Adrenal gland (tissue), 12 donors: ENCODE data around the gene NCKIPSD. TPM values are rescaled to one million over a fixed set of nuclear protein-coding genes. Genes with fewer than 3 reads are reported as not detected.

Source experiments
- DNase-seq, 7 donors: peaks; one replicate each; pipeline ENCODE4 v3.0.0-alpha.2; 2019 to 2020
- H3K27ac ChIP-seq, 5 donors: fragments of 200-600 bp; sonication (generic) in 4 of 5; 1 replicate in 3 of 5; 2 replicates in 2 of 5; pipeline versions ENCODE4 v1.5.1 to v1.8.0; 2016 to 2020; ENCODE audit warnings: mild to moderate bottlenecking in 1 of 5
- H3K27me3 ChIP-seq: fragments of 200-600 bp; 2 replicates; pipeline ENCODE4 v1.8.0; 2021
- H3K36me3 ChIP-seq, 2 donors: fragments of 200-600 bp; replicated peaks in 1 of 2; 1 replicate in 1 of 2; 2 replicates in 1 of 2; pipeline versions ENCODE4 v1.5.1 to v1.8.0; 2018 to 2022
- H3K4me1 ChIP-seq, 2 donors: fragments of 200-600 bp; replicated peaks in 1 of 2; 1 replicate in 1 of 2; 2 replicates in 1 of 2; pipeline versions ENCODE4 v1.5.1 to v1.8.0; 2018 to 2021
- H3K4me3 ChIP-seq, 4 donors: fragments of 200-600 bp; sonication (generic) in 3 of 4; one replicate each; pipeline ENCODE4 v1.5.1; 2016 to 2018
- H3K9me3 ChIP-seq, 3 donors: fragments of 200-600 bp; sonication (generic) in 1 of 3; replicated peaks in 1 of 3; 1 replicate in 2 of 3; 2 replicates in 1 of 3; pipeline versions ENCODE4 v1.5.1 to v1.8.0; 2016 to 2021
- POLR2A ChIP-seq, 2 donors: fragments of 450-650 bp; IDR thresholded peaks; one replicate each; pipeline ENCODE4 v1.6.1; 2017; ENCODE audit warnings: antibody characterized with exemption in 2 of 2, mild to moderate bottlenecking in 2 of 2, moderate library complexity in 1 of 2
- WGBS, 4 donors: extraction: QIAGEN DNeasy Blood & Tissue Kit in 2 of 4; methylation state at CpG; one replicate each; pipeline versions ENCODE4 v1.1.5 to v1.1.7; 2013 to 2017; 5-methylcytosine and 5-hydroxymethylcytosine counted together
- intact Hi-C, 2 donors: fragments of 100-400 bp; cut with DNase I; formaldehyde crosslinking; loops; one replicate each; pipeline versions ENCODE4 v1.14.1 to v1.15.0; 2022 to 2023
- polyA plus RNA-seq, 3 donors: library from polyadenylated mRNA; stranded (reverse); fragments of 200-250 nt in 2 of 3; fragments of 350-450 nt in 1 of 3; fragmentation: Illumina TruSeq in 1 of 3; extraction: RNeasy Lipid Tissue Mini Kit (QIAGEN cat#74804) in 1 of 3; gene quantifications; one replicate each; pipeline ENCODE4 v1.2.3, GENCODE V29; 2013 to 2014
- total RNA-seq, 9 donors: library from RNA; depleted of rRNA in 4 of 9; stranded (reverse); fragments of >200 nt in 4 of 9; fragments of 120-200 nt in 1 of 9; fragmentation: NEBNext Ultra II Directional in 1 of 9; extraction: Animal tissue kit (Norgen Biotek cat#: 25700) in 1 of 9; gene quantifications; one replicate each; pipeline versions ENCODE4 v1.1.0 to v1.2.4, GENCODE V29; 2013 to 2023
- TF ChIP-seq, protein P1 (sequence below), 6 experiments: fragments of 450-650 bp in 4 of 6; fragments of 200-600 bp in 2 of 6; sonication (generic) in 1 of 6; IDR thresholded peaks; 1 replicate in 5 of 6; 2 replicates in 1 of 6; pipeline versions ENCODE4 v1.5.1 to v1.8.0; 2016 to 2021; ENCODE audit warnings: antibody characterized with exemption in 6 of 6, mild to moderate bottlenecking in 2 of 6, moderate library complexity in 1 of 6
- donor health status: healthy with polysubstance abuse.
- donor health status: Bipolar disorder and iron deficiency.
- donor health status: DM: yes; HTN: yes; CAD: no.
- donor health status: DM: no; HTN: no; CAD: no.
- donor health status: DM: no; HTN: no; CAD: no.
- donor health status: DM: yes; HTN: yes; CAD: no.

Gene NCKIPSD
- total and polyA plus RNA-seq, 12 donors, result 14.0 to 78.7 (median 26.7) TPM

DNA sequence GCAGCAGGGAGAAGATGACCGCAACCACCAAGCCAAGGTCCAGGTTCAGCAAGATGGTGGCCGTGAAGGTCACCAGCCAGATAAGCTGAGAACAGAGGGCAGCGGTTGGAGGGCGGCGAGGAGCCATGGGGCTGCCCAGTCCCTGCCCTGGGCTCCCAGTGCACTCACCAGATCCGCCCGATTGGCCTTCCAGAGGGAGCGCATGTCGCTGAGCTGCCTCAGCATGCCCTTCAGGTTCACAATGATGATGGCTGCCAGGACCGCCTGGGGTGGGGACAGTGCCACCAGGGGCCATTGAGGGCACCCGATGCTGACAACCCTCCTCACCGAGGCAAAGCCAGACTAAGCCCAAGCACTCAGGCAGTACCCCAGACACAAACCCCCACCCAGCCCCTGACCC, 55.8 kb downstream of the NCKIPSD start:
- intact Hi-C loops, result no loop called here
- Histone ChIP-seq H3K27me3 (no peaks in the 10 kb centered on the region), H3K27ac (no peak overlapping the region), H3K36me3 (peaks cover 0 to 41% of the 10 kb centered on the region in 2 donors), H3K9me3 (no peaks in the 10 kb centered on the region), H3K4me3 (no peak overlapping the region), H3K4me1 (peaks cover 5 to 10% of the 10 kb centered on the region in 2 donors)
- DNase-seq, result no peak
- 92 to 98% (median 98%) methylated on average over 6 to 12 of the region's 12 CpGs; no CpG with 5 or more reads in 1 of the 4 donors for WGBS, 4 donors
- TF ChIP-seq POLR2A (IDR thresholded peaks at IDR 0.05), result no peak
- TF ChIP-seq, protein P1, sequence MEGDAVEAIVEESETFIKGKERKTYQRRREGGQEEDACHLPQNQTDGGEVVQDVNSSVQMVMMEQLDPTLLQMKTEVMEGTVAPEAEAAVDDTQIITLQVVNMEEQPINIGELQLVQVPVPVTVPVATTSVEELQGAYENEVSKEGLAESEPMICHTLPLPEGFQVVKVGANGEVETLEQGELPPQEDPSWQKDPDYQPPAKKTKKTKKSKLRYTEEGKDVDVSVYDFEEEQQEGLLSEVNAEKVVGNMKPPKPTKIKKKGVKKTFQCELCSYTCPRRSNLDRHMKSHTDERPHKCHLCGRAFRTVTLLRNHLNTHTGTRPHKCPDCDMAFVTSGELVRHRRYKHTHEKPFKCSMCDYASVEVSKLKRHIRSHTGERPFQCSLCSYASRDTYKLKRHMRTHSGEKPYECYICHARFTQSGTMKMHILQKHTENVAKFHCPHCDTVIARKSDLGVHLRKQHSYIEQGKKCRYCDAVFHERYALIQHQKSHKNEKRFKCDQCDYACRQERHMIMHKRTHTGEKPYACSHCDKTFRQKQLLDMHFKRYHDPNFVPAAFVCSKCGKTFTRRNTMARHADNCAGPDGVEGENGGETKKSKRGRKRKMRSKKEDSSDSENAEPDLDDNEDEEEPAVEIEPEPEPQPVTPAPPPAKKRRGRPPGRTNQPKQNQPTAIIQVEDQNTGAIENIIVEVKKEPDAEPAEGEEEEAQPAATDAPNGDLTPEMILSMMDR (IDR thresholded peaks at IDR 0.05), result no peak

DNA sequence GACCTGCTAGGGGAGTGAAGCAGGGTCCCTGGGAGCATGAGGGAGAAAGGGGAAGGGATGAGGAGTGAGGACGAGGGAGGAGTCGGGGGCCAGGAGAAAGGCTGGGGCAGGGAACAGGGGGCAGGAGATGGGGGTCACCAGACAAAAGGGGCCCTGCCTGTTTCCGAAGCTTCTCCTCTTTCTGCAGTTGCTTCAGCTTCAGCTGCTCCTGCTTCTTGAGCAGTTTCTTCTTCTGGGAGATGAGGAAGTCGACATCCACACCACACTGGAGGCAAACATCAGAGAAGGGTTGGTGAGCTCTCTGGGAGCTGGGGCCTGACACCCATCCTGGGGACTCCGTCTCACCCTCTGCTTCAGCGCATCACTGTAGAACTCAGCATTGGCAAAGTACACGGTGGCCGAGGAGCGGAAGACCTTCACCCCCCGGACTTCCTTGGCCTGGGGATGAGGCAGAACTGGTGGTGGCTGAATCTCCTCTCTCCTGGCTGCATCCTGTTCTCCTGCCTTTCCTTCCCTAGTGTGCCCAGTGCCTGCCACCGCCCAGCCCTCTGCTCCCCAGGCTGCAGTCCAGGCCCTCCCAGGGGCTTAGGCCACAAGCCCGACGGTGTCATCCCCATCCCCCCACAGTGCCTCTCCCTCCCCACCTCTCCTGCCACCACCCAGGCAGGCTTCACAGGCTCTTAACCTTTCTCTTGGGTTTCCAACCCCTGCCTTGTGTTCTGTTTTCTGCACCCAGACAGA, 57.3 kb downstream of the NCKIPSD start:
- TF ChIP-seq POLR2A (IDR thresholded peaks at IDR 0.05), result no peak
- TF ChIP-seq, protein P1 (IDR thresholded peaks at IDR 0.05), result no peak
- intact Hi-C loops, result no loop called here
- Histone ChIP-seq H3K9me3 (no peaks in the 10 kb centered on the region), H3K27me3 (no peaks in the 10 kb centered on the region), H3K4me3 (no peak overlapping the region), H3K4me1 (no peaks in the 10 kb centered on the region), H3K27ac (no peak overlapping the region), H3K36me3 (peaks cover 0 to 40% of the 10 kb centered on the region in 2 donors)
- no peak for DNase-seq
- WGBS, 4 donors, result 78 to 87% (median 82%) methylated on average over 12 to 13 of the region's 13 CpGs

DNA sequence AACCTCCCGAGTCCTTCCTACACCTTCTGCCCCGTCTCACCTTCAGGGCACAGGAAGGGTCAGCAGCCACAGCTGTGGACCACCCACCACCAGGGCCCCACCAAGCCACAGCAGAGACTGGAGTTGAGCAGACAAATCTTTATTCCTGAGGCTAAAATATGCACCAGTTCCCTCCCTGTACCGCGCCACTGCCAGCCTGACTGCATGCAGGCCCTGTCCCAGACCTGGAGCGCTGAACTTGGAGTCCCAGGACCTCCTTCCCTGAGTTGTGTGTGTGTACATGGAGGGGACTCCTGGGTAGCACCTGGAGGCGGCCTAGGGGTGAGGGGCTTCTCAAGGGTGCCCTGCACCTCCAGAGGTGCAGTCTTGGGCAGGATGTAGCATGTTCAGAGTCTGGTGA, 60.1 kb downstream of the NCKIPSD start:
- no peak overlapping the region for H3K27ac ChIP-seq
- intact Hi-C loops, result no loop called here
- peaks cover 0 to 26% of the 10 kb centered on the region in 2 donors for H3K36me3 ChIP-seq
- DNase-seq, result no peak
- no peaks in the 10 kb centered on the region for H3K27me3 ChIP-seq
- no peaks in the 10 kb centered on the region for H3K9me3 ChIP-seq
- WGBS, 4 donors, result 87 to 94% (median 92%) methylated on average over 2 to 6 of the region's 6 CpGs
- no peaks in the 10 kb centered on the region for H3K4me1 ChIP-seq
- TF ChIP-seq, protein P1 (IDR thresholded peaks at IDR 0.05), result no peak
- TF ChIP-seq POLR2A (IDR thresholded peaks at IDR 0.05), result no peak
- no peak overlapping the region for H3K4me3 ChIP-seq

DNA sequence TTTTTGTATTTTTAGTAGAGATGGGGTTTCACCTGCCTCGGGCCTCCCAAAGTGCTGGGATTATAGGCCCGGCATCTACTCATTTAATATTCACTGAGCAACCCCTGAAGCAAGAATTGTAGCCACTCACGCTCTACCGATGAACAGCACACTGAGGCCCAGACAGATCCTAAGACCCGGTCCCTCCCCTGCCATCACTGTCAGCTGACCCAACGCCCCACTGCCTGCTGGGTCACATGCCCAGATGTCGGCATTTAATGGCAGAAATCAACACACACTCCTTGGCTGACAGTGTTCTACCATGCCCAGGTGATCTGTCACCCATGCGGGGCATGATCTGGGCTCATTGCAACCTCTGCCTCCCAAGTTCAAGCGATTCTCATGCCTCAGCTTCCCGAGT, 60.9 kb downstream of the NCKIPSD start:
- no peak for DNase-seq
- WGBS, 4 donors, result 92 to 97% (median 93%) methylated on average over 10 of the region's 10 CpGs
- H3K9me3 ChIP-seq, result no peaks in the 10 kb centered on the region
- peaks cover 0 to 24% of the 10 kb centered on the region in 2 donors for H3K36me3 ChIP-seq
- no peak overlapping the region for H3K4me3 ChIP-seq
- no peaks in the 10 kb centered on the region for H3K4me1 ChIP-seq
- H3K27me3 ChIP-seq, result no peaks in the 10 kb centered on the region
- intact Hi-C loops, result no loop called here
- no peak overlapping the region for H3K27ac ChIP-seq
- TF ChIP-seq POLR2A (IDR thresholded peaks at IDR 0.05), result no peak
- TF ChIP-seq, protein P1 (IDR thresholded peaks at IDR 0.05), result no peak
